Lower leg skin (tissue), 4 donors: ENCODE measurements around the gene DMD. TPM values are rescaled to one million over a fixed set of nuclear protein-coding genes. Genes with fewer than 3 reads are reported as not detected.

Experiments used
- DNase-seq, 2 donors: peaks; one replicate each; pipeline ENCODE4 v3.0.0-alpha.2; 2019; ENCODE audit warnings: low spot score in 2 of 2
- H3K4me3 ChIP-seq: fragments of 200-600 bp; sonication (generic); 2 replicates; pipeline ENCODE4 v1.5.1; 2017; ENCODE audit warnings: mild to moderate bottlenecking, low read depth; ENCODE audit not compliant: poor library complexity, severe bottlenecking
- POLR2A ChIP-seq, 2 donors: fragments of 450-650 bp; IDR thresholded peaks; one replicate each; pipeline ENCODE4 v1.6.1; 2016 to 2017; ENCODE audit warnings: antibody characterized with exemption in 2 of 2, mild to moderate bottlenecking in 1 of 2, moderate library complexity in 1 of 2
- WGBS, 2 donors: methylation state at CpG; one replicate each; pipeline ENCODE4 v1.1.5; 2018; 5-methylcytosine and 5-hydroxymethylcytosine counted together
- intact Hi-C: fragments of 100-400 bp; cut with DNase I; formaldehyde crosslinking; loops from one replicate; pipeline ENCODE4 v1.15.0; 2023; ENCODE audit warnings: low total_unique reads
- total RNA-seq, 4 donors: library from RNA; depleted of rRNA; stranded (reverse); fragments of >200 nt; gene quantifications; one replicate each; pipeline ENCODE4 v1.1.0, GENCODE V29; 2016
- TF ChIP-seq, protein P1 (sequence below), 3 donors: fragments of 450-650 bp; IDR thresholded peaks; one replicate each; pipeline ENCODE4 v1.5.1; 2016; ENCODE audit warnings: antibody characterized with exemption in 3 of 3, mild to moderate bottlenecking in 3 of 3, moderate library complexity in 2 of 3

The DMD gene
- total RNA-seq, 4 donors from 2014 or later: 23.0 to 27.5 (median 26.7) TPM

DNA sequence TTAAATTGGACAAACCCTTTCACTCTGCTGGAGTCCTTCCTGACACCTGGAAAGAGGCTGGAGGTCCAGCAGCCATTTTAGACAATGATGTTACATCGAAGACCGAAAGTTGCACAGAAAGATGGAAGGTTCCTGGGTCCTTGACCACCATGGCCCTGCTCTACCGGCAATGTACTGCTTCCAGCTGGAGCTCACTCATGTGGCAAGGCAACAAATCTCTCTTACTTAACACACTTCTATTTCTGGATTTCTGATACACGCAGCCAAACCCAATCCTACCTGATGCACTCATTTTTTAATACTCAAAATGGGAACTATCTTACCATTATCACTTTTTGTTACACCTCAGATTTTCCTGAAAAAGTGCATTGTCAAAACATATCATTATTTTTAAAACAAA lies 33.1 kb downstream of the DMD start:
- WGBS, 2 donors: 74 to 93% methylated on average over 4 of the region's 4 CpGs

DNA sequence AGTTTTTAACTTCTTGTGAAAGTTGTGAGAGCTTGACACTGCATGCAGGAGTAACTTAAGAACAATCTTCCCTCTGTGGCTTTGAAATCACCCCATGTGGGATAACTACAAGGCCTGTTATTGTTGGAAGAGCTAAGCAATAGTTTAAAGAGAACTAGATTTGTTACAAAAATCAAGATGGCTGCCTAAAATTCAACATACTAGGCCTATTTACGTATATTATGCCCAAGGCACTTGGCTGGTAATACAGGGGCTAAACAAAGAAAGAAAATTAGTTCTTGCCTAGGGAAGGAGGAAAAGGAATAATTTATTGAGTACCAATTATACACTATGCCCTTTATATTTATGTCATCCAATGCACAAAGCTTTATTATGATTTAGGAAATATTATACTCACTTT lies 36.1 kb downstream of the DMD start:
- WGBS, 2 donors: 50 to 63% methylated on average over 1 of the region's 1 CpG
- no peak overlapping the region for H3K4me3 ChIP-seq
- TF ChIP-seq POLR2A (IDR thresholded peaks at IDR 0.05): no peak
- TF ChIP-seq, protein P1, sequence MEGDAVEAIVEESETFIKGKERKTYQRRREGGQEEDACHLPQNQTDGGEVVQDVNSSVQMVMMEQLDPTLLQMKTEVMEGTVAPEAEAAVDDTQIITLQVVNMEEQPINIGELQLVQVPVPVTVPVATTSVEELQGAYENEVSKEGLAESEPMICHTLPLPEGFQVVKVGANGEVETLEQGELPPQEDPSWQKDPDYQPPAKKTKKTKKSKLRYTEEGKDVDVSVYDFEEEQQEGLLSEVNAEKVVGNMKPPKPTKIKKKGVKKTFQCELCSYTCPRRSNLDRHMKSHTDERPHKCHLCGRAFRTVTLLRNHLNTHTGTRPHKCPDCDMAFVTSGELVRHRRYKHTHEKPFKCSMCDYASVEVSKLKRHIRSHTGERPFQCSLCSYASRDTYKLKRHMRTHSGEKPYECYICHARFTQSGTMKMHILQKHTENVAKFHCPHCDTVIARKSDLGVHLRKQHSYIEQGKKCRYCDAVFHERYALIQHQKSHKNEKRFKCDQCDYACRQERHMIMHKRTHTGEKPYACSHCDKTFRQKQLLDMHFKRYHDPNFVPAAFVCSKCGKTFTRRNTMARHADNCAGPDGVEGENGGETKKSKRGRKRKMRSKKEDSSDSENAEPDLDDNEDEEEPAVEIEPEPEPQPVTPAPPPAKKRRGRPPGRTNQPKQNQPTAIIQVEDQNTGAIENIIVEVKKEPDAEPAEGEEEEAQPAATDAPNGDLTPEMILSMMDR (IDR thresholded peaks at IDR 0.05): no peak
- intact Hi-C loops: no loop called here
- no peak for DNase-seq

More for the DNA sequence above, 33.1 kb downstream of the DMD start:
- no peak overlapping the region for H3K4me3 ChIP-seq
- no peak for DNase-seq
- intact Hi-C loops: no loop called here
- no peak for TF ChIP-seq POLR2A (IDR thresholded peaks at IDR 0.05)
- TF ChIP-seq, protein P1 (IDR thresholded peaks at IDR 0.05): no peak

- H3K4me3 ChIP-seq: no peak overlapping the region
- no peak for DNase-seq
- intact Hi-C loops: no loop called here
- WGBS, 2 donors: 73 to 89% methylated on average over 2 of the region's 2 CpGs
- TF ChIP-seq, protein P1 (IDR thresholded peaks at IDR 0.05): no peak
- no peak for TF ChIP-seq POLR2A (IDR thresholded peaks at IDR 0.05)
Measured at GRCh38 chrX:33171041-33171440, 40.3 kb downstream of the DMD start.

GRCh38 chrX:33161829-33162228 lies 49.5 kb downstream of the DMD start:
- TF ChIP-seq, protein P1 (IDR thresholded peaks at IDR 0.05): no peak
- no peak for TF ChIP-seq POLR2A (IDR thresholded peaks at IDR 0.05)
- no peak for DNase-seq
- intact Hi-C loops: no loop called here
- H3K4me3 ChIP-seq: no peak overlapping the region

DNA sequence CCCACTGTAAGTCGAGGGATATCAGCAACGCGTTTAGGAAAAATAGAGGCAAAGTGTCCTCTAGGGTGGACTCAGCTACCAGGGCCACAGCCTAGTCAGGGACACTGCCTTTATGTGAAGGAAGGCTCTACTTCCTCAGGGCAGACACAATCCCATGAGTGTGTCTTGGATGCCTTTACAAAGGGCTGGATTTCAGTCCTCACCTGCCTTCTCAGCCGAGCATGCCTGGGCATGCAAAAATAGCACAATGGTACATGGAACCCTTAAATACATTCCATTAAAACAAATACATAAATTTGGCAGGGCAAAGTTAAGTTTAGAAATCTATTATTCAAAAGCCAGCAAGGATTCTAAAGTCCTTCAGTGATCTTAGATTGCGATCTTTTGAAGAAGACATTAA lies 51.1 kb downstream of the DMD start:
- TF ChIP-seq, protein P1 (IDR thresholded peaks at IDR 0.05): no peak
- no peak for TF ChIP-seq POLR2A (IDR thresholded peaks at IDR 0.05)
- H3K4me3 ChIP-seq: no peak overlapping the region
- no peak for DNase-seq
- intact Hi-C loops: no loop called here
- 84 to 89% methylated on average over 5 of the region's 5 CpGs for WGBS, 2 donors

DNA sequence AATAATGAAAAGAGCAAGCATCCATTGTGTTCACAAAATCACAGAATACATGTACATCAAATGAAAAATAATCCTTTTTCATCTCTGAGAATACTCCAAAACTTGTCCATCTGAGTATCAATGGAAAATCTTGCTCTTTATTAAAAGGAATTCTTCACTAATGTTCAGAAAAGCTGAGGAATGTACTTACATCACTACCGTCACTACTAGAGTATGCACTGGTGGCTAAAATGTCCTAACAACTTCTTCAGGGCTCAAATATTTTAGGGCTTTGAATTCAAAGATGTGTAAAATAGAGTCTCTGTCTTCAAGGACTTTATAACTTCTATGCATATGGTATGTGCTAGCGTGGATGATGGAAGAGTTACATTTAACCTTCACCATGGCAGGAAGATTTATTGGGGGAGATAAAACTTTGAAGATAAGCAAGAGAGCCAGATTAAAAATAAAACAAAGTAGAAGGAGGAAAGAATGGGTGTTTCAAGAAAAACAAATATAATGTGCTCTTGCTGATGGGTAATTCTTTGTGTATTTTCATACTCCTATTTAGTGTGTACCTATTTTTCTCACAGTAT lies 55.1 kb downstream of the DMD start:
- 71 to 72% methylated on average over 2 of the region's 2 CpGs for WGBS, 2 donors
- intact Hi-C loops: no loop called here
- TF ChIP-seq, protein P1 (IDR thresholded peaks at IDR 0.05): no peak
- no peak for TF ChIP-seq POLR2A (IDR thresholded peaks at IDR 0.05)
- H3K4me3 ChIP-seq: no peak overlapping the region
- DNase-seq: no peak
